Measurements from ENCODE around the gene BAG2.

Gene BAG2

GRCh38 chr6:57138026-57138425, 34.1 kb upstream of the BAG2 start:
- TF ChIP-seq CTCF (conservative IDR thresholded peaks at IDR 0.05; ENCODE audit: low read depth, low read length): no peak
- DNase-seq (ENCODE audit: low read depth): no peak
- no peak overlapping the region for H3K4me3 ChIP-seq (ENCODE audit: low read length)

GRCh38 chr6:57141451-57142177, 30.5 kb upstream of the BAG2 start:
- no peak for TF ChIP-seq CTCF (conservative IDR thresholded peaks at IDR 0.05; ENCODE audit: low read depth, low read length)

GRCh38 chr6:57142178-57142525, 30.0 kb upstream of the BAG2 start:
- no peak overlapping the region for H3K4me3 ChIP-seq (ENCODE audit: low read length)
- no peak for TF ChIP-seq CTCF (conservative IDR thresholded peaks at IDR 0.05; ENCODE audit: low read depth, low read length)
- no peak for DNase-seq (ENCODE audit: low read depth)

More at GRCh38 chr6:57141451-57142177, 30.5 kb upstream of the BAG2 start:
- no peak for DNase-seq (ENCODE audit: low read depth)
- H3K4me3 ChIP-seq (ENCODE audit: low read length): no peak overlapping the region

GRCh38 chr6:57143690-57144089, 28.4 kb upstream of the BAG2 start:
- DNase-seq (ENCODE audit: low read depth): no peak
- H3K4me3 ChIP-seq (ENCODE audit: low read length): no peak overlapping the region
- TF ChIP-seq CTCF (conservative IDR thresholded peaks at IDR 0.05; ENCODE audit: low read depth, low read length): no peak

- no peak for DNase-seq (ENCODE audit: low read depth)
- TF ChIP-seq CTCF (conservative IDR thresholded peaks at IDR 0.05; ENCODE audit: low read depth, low read length): no peak
Measured at GRCh38 chr6:57147401-57147800, 24.7 kb upstream of the BAG2 start.

GRCh38 chr6:57147955-57148858, 23.9 kb upstream of the BAG2 start:
- no peak overlapping the region for H3K4me3 ChIP-seq (ENCODE audit: low read length)
- DNase-seq (ENCODE audit: low read depth): no peak
- no peak for TF ChIP-seq CTCF (conservative IDR thresholded peaks at IDR 0.05; ENCODE audit: low read depth, low read length)

More at GRCh38 chr6:57147401-57147800, 24.7 kb upstream of the BAG2 start:
- H3K4me3 ChIP-seq (ENCODE audit: low read length): no peak overlapping the region
